ENCODE data around the gene PLXNC1. TPM values are rescaled to one million over a fixed set of nuclear protein-coding genes. Genes with fewer than 3 reads are reported as not detected.

The PLXNC1 gene
- total and polyA plus RNA-seq, 3 donors from 2014 or later: 36.5 to 201 (median 96.5) TPM

DNA sequence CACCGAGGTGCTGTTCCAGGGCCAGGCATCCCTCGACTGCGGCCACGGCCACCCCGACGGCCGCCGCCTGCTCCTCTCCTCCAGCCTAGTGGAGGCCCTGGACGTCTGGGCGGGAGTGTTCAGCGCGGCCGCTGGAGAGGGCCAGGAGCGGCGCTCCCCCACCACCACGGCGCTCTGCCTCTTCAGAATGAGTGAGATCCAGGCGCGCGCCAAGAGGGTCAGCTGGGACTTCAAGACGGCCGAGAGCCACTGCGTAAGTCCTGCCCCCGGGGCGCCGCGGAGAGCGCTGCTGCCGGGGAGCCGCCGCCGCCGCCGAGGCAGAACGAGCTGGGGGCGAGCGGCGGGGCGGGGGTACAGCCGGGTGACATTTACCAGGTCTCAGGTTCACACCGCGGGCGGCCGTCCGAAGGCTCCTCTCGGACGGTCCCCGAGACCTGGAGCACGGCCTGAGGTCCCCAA is 1.4 kb downstream of the PLXNC1 start:
- H3K27ac ChIP-seq: peak overlapping the region; percentile 48 to 80

DNA sequence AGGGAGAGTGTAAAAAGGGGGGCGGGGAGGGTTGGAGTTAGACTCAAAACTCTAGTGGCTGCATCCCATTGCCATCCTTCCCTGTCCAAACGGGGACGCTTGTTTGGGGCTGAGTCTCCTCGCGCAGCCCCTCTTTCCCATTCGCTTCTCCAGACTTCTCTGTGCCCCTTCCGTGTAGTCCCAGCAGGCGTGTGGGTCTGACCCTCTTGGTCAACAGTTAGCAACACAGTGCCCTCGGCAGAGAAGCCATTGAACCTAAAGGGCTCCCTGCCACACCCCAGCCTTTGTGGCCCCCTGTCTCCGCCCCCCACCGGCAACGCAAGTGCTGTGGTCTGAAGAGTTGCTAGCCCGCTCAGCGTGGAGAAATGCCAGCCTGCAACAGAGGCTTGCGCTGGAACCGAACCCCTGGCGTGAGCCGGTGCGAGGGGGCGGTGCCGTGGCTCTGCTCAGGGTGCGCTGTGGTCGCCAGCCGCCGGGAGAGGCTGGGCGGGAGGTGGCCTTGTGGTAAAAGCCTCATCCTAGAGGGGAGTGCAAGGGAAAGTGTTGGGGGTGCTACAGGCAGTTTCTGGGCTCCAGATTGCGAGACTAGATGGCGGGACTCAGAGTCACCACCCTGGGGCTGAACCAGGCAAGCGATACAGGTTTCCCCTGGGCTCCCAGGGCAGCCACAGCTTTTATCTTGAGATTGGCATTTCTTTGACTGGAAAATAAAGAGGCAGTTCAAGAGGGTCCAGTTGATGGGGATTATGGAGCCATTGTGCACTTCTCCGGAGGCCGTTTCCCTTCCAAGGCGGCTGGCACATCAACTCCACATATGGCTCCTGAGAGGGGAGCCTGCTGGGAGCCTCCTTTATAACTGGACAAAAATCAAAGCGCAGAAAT is 2.1 kb downstream of the PLXNC1 start:
- WGBS, 2 donors: 15 to 17% methylated on average over 16 to 33 of the region's 33 CpGs
- H3K27me3 ChIP-seq: no peaks in the 10 kb centered on the region
- peak overlapping the region; percentile 54 to 75 for H3K4me3 ChIP-seq
- H3K27ac ChIP-seq: peak overlapping the region; percentile 48 to 80
- peak; percentile 63 for DNase-seq
- TF ChIP-seq, protein P1, sequence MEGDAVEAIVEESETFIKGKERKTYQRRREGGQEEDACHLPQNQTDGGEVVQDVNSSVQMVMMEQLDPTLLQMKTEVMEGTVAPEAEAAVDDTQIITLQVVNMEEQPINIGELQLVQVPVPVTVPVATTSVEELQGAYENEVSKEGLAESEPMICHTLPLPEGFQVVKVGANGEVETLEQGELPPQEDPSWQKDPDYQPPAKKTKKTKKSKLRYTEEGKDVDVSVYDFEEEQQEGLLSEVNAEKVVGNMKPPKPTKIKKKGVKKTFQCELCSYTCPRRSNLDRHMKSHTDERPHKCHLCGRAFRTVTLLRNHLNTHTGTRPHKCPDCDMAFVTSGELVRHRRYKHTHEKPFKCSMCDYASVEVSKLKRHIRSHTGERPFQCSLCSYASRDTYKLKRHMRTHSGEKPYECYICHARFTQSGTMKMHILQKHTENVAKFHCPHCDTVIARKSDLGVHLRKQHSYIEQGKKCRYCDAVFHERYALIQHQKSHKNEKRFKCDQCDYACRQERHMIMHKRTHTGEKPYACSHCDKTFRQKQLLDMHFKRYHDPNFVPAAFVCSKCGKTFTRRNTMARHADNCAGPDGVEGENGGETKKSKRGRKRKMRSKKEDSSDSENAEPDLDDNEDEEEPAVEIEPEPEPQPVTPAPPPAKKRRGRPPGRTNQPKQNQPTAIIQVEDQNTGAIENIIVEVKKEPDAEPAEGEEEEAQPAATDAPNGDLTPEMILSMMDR (IDR thresholded peaks at IDR 0.05): no peak
- no peak for TF ChIP-seq POLR2A (IDR thresholded peaks at IDR 0.05)
- H3K4me1 ChIP-seq: peaks cover 20% of the 10 kb centered on the region
- H3K9me3 ChIP-seq: no peaks in the 10 kb centered on the region
- no peaks in the 10 kb centered on the region for H3K36me3 ChIP-seq (ENCODE audit: low read depth, missing control alignments)
- intact Hi-C loops (cut with DNase I; ENCODE audit: low total_unique reads): no loop called here

More for the DNA sequence above, 1.4 kb downstream of the PLXNC1 start:
- TF ChIP-seq POLR2A (IDR thresholded peaks at IDR 0.05): no peak
- TF ChIP-seq, protein P1 (IDR thresholded peaks at IDR 0.05): no peak
- no peaks in the 10 kb centered on the region for H3K27me3 ChIP-seq
- peak; percentile 65 for DNase-seq
- WGBS, 2 donors: 1 to 3% methylated on average over 13 to 39 of the region's 49 CpGs
- H3K4me1 ChIP-seq: peaks cover 20% of the 10 kb centered on the region
- no peaks in the 10 kb centered on the region for H3K36me3 ChIP-seq (ENCODE audit: low read depth, missing control alignments)
- peak overlapping the region; percentile 54 to 75 for H3K4me3 ChIP-seq
- intact Hi-C loops (cut with DNase I; ENCODE audit: low total_unique reads): no loop called here
- no peaks in the 10 kb centered on the region for H3K9me3 ChIP-seq

DNA sequence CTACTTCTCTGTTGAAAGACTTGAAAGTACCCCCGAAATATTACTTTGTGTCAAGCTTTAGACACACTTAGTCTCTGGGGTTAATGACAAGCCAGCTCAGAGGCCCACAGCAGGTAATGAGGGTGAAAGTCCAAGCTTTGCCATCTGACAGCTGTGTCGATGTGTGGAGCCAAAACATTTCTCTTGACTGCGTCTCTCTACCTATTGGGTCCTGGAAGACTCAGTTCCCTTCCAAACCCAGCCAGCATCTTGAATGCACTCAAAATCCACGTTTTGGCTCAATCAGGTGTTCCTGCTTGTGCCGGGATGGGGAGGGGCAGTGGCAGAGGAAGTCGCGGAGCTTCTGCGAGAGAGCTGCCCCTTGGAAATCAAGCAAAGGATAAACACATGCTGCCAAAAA is 3.2 kb downstream of the PLXNC1 start:
- no peaks in the 10 kb centered on the region for H3K27me3 ChIP-seq
- H3K9me3 ChIP-seq: no peaks in the 10 kb centered on the region
- H3K27ac ChIP-seq: no peak overlapping the region
- H3K4me1 ChIP-seq: peaks cover 12% of the 10 kb centered on the region
- intact Hi-C loops (cut with DNase I; ENCODE audit: low total_unique reads): no loop called here
- TF ChIP-seq, protein P1 (IDR thresholded peaks at IDR 0.05): no peak
- TF ChIP-seq POLR2A (IDR thresholded peaks at IDR 0.05): no peak
- no peak for DNase-seq
- no peaks in the 10 kb centered on the region for H3K36me3 ChIP-seq (ENCODE audit: low read depth, missing control alignments)
- 28 to 35% methylated on average over 8 of the region's 8 CpGs for WGBS, 2 donors
- H3K4me3 ChIP-seq: no peak overlapping the region

DNA sequence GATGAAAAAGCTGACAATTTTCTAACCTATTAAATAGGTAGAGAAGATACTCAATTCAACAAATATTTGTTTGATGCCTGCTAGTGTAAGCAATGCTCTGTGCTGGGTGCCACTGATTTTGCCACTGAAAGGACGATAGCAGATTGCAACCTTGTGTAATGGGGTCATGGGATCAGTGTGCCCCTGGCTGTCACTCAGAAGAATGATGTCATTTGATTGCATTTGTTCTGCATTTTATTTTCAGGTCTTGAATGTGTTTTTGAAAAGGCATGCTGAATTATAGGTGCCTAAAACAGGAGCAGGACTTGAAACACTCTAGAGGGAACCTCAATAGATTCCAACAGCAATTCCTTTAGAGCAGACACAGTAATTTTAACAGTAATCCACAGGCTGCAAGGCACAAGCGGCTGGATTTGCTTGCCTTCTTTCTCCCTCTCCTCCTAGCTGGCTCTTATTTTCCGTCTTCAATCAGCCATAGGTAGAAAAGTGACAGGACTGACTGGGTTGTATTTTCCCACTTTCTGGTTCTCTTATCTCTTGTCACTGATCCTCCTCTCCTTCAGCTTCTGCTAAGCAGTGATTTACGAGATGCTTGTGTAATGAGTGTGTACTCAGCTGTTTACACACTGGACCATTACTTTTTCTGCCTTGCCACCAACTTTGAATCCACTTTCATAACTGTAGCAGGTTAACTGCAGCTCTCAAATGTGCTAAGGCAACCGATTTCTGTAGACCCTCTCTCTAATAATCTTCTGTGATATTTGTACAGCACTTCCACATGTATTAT is 4.1 kb downstream of the PLXNC1 start:
- H3K4me3 ChIP-seq: no peak overlapping the region
- H3K36me3 ChIP-seq (ENCODE audit: low read depth, missing control alignments): no peaks in the 10 kb centered on the region
- H3K27me3 ChIP-seq: no peaks in the 10 kb centered on the region
- DNase-seq: peak; percentile 66
- H3K27ac ChIP-seq: no peak overlapping the region
- intact Hi-C loops (cut with DNase I; ENCODE audit: low total_unique reads): no loop called here
- H3K9me3 ChIP-seq: no peaks in the 10 kb centered on the region
- no peak for TF ChIP-seq POLR2A (IDR thresholded peaks at IDR 0.05)
- TF ChIP-seq, protein P1 (IDR thresholded peaks at IDR 0.05): no peak
- 53 to 59% methylated on average over 5 of the region's 5 CpGs for WGBS, 2 donors
- H3K4me1 ChIP-seq: peaks cover 3% of the 10 kb centered on the region
